Lung (tissue), 12 donors: ENCODE results near the gene ASB13. TPM values are rescaled to one million over a fixed set of nuclear protein-coding genes. Genes with fewer than 3 reads are reported as not detected.

Source experiments
- ATAC-seq: fragments of 200-7000 bp; cut with Tn5 transposase; one replicate; pipeline ENCODE4 v1.9.1; 2020; ENCODE audit warnings: moderate number of reproducible peaks; ENCODE audit not compliant: insufficient read depth, low FRiP score
- DNase-seq, 3 donors: peaks; one replicate each; pipeline ENCODE4 v3.0.0-alpha.2; 2013 to 2017
- H3K27ac ChIP-seq, 2 donors: one replicate each; pipeline ENCODE4 v1.5.1; 2013; ENCODE audit warnings: mild to moderate bottlenecking in 2 of 2, moderate library complexity in 2 of 2, control low read depth in 1 of 2, inconsistent platforms in 1 of 2, low read depth in 1 of 2, low read length in 1 of 2
- H3K27me3 ChIP-seq, 3 donors: one replicate each; pipeline ENCODE4 v1.5.1; 2013; ENCODE audit warnings: low read length in 2 of 3; ENCODE audit not compliant: control insufficient read depth in 3 of 3, insufficient read depth in 3 of 3
- H3K36me3 ChIP-seq, 4 donors: one replicate each; pipeline ENCODE4 v1.5.1; 2013; ENCODE audit warnings: low read length in 4 of 4, mild to moderate bottlenecking in 1 of 4, moderate library complexity in 1 of 4; ENCODE audit not compliant: control insufficient read depth in 4 of 4, insufficient read depth in 4 of 4
- H3K4me1 ChIP-seq, 5 donors: one replicate each; pipeline ENCODE4 v1.5.1; 2013; ENCODE audit warnings: low read length in 5 of 5, mild to moderate bottlenecking in 2 of 5, moderate library complexity in 1 of 5; ENCODE audit not compliant: control insufficient read depth in 5 of 5, insufficient read depth in 5 of 5
- H3K4me3 ChIP-seq: one replicate; pipeline ENCODE4 v1.5.1; 2013; ENCODE audit warnings: mild to moderate bottlenecking, control low read depth, moderate library complexity
- H3K9ac ChIP-seq, 2 donors: one replicate each; pipeline ENCODE4 v1.5.1; 2013; ENCODE audit warnings: low read length in 2 of 2, control low read depth in 1 of 2; ENCODE audit not compliant: insufficient read depth in 1 of 2
- H3K9me3 ChIP-seq, 4 donors: one replicate each; pipeline ENCODE4 v1.5.1; 2013; ENCODE audit warnings: low read length in 3 of 4, mild to moderate bottlenecking in 1 of 4, moderate library complexity in 1 of 4; ENCODE audit not compliant: control insufficient read depth in 4 of 4, insufficient read depth in 3 of 4
- CTCF ChIP-seq: IDR thresholded peaks from 2 replicates; pipeline ENCODE4 v1.5.1; 2012; ENCODE audit warnings: mild to moderate bottlenecking; ENCODE audit errors: control extremely low read depth, extremely low read depth
- WGBS, 2 donors: extraction: QIAGEN DNeasy Blood & Tissue Kit; methylation state at CpG; one replicate each; pipeline ENCODE4 v1.1.7; 2013; 5-methylcytosine and 5-hydroxymethylcytosine counted together
- polyA plus RNA-seq, 2 donors: library from polyadenylated mRNA; stranded (reverse); fragments of 200-250 nt; gene quantifications; one replicate each; pipeline ENCODE4 v1.2.1, GENCODE V29; 2013
- total RNA-seq, 2 donors: library from RNA; depleted of rRNA in 1 of 2; stranded (reverse); fragments of >200 nt in 1 of 2; gene quantifications; one replicate each; pipeline ENCODE4 v1.2.1, GENCODE V29; 2014 to 2021
- donor health status: control.
- donor health status: control.
- donor health status: Bipolar disorder and iron deficiency.
- donor health status: healthy.
- donor health status: DM: yes; HTN: yes; CAD: no.

ASB13 gene
- total and polyA plus RNA-seq, 4 donors: 5.2 to 26.2 (median 14.7) TPM

DNA sequence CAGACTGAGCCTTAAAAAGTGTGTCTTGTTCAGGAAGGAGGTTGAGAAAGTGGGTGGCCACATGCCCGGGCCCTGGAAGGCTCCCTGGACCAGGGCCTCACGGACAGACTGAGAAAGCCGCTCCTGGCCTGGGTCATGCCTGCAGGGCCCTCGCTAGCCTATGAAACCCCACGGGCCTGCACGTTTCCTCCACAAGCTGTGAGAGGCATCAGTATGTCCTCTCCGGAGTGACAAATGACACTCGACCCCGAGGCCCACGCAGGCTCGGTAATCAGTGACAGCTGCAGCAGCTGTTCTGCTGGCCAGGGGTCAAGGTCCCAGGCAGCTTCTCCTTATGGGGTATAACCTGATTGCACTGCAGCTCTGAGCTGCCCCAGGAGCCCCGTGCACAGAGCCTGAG, 47.6 kb downstream of the ASB13 start:
- TF ChIP-seq CTCF: no peak
- Histone ChIP-seq H3K36me3 (no peaks in the 10 kb centered on the region), H3K4me3 (no peak overlapping the region), H3K27me3 (no peaks in the 10 kb centered on the region), H3K4me1 (peaks cover 0 to 17% (median 11%) of the 10 kb centered on the region in 5 donors), H3K9ac (peak overlapping the region in 1 of 2 donors; percentile 13), H3K9me3 (no peaks in the 10 kb centered on the region), H3K27ac (no peak overlapping the region)
- 66 to 73% methylated on average over 12 of the region's 12 CpGs for WGBS, 2 donors
- ATAC-seq (no peak), DNase-seq (no peak)

DNA sequence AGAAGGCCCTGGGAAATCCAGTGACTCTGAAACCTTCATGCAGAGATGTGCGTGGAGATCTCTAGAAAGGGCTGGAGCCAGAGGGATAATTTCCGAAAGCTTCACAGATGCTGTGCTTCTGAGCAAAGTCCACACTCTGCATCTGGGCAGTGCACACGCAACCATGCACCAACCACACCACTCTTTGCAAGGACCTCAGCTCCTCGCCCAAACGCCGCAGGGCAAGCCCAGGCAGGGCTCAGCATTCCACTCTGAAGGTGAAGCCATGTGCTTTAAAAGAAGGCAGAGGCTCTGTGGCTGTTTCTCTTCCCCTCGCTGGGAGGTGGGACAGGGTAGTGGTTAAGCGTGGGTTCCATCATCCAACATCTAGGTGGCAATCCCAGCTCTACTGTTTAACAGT, 48.4 kb downstream of the ASB13 start:
- DNase-seq: no peak

DNA sequence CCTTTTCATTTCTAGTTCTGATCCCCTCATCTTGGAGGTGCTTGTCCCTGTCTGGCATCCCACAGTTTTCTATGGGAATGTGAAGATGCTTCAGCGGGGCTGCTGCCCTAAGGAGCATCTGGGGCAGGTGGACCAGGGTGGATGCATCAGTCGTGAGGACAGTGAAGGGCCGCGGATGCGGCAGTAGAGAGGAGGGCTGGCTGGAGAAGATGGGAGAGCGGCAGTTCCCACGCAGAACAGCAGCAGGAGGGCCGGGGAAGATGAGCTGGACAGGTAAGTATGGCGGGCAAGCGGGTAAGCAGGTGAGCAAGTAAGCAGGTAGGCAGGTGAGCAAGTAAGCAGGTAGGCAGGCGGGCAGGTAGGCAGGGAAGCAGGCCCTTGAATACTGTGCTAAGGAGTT, 48.9 kb downstream of the ASB13 start:
- ATAC-seq (no peak), DNase-seq (no peak)
- no peaks in the 10 kb centered on the region for H3K9me3 ChIP-seq
- no peak overlapping the region for H3K27ac ChIP-seq
- peaks cover 0 to 17% (median 11%) of the 10 kb centered on the region in 5 donors for H3K4me1 ChIP-seq
- H3K27me3 ChIP-seq: no peaks in the 10 kb centered on the region
- H3K9ac ChIP-seq: no peak overlapping the region
- no peak for TF ChIP-seq CTCF
- 96 to 97% methylated on average over 11 of the region's 11 CpGs for WGBS, 2 donors
- no peak overlapping the region for H3K4me3 ChIP-seq
- H3K36me3 ChIP-seq: no peaks in the 10 kb centered on the region

More for the DNA sequence above, 48.4 kb downstream of the ASB13 start:
- Histone ChIP-seq H3K9ac (no peak overlapping the region), H3K4me1 (peaks cover 0 to 17% (median 11%) of the 10 kb centered on the region in 5 donors), H3K9me3 (no peaks in the 10 kb centered on the region), H3K36me3 (no peaks in the 10 kb centered on the region), H3K4me3 (no peak overlapping the region), H3K27me3 (no peaks in the 10 kb centered on the region), H3K27ac (no peak overlapping the region)
- TF ChIP-seq CTCF: no peak
- WGBS, 2 donors: 82 to 89% methylated on average over 8 of the region's 8 CpGs
- no peak for ATAC-seq

DNA sequence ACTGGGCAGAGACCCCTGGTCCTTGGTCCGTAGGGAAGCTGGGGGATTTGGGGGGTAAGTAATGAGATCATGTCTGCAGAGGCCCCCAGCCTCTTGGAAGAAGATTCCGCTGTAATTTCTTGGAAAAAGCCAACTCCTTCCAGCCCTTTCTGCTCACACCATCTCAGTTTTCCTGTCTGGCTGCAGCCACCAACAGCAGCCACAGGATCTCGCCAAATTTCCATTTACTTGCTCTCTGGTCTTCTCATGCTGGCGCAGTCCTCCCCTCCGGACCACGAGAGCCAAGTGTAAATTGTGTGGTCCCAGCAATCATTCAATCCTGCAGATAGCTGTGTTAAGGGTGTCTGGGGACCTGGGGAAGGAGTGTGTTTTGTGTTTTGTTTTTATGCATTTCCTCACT, 49.6 kb downstream of the ASB13 start:
- ATAC-seq (no peak), DNase-seq (peak in 1 of 3 donors; percentile 49)
- Histone ChIP-seq H3K36me3 (no peaks in the 10 kb centered on the region), H3K27me3 (no peaks in the 10 kb centered on the region), H3K4me1 (peaks cover 0 to 17% (median 11%) of the 10 kb centered on the region in 5 donors), H3K4me3 (no peak overlapping the region), H3K27ac (no peak overlapping the region), H3K9ac (no peak overlapping the region), H3K9me3 (no peaks in the 10 kb centered on the region)
- no peak for TF ChIP-seq CTCF
- WGBS, 2 donors: 76 to 83% methylated on average over 6 of the region's 6 CpGs
